OCI-LY1 (cell line): ENCODE results near the gene DLD.

ENCODE experiments used
- EZH2 ChIP-seq: fragments of 200-600 bp; sonication (generic), shearing (Covaris generic); IDR thresholded peaks from 2 replicates; pipeline ENCODE4 v1.8.0; 2017; ENCODE audit warnings: borderline replicate concordance, mixed run types, mild to moderate bottlenecking, antibody characterized with exemption, low read length, moderate library complexity, mixed read lengths
- TF ChIP-seq, protein P1 (sequence below): fragments of 200-600 bp; sonication (generic), shearing (Covaris generic); IDR thresholded peaks from 2 replicates; pipeline ENCODE4 v1.5.1; 2017; ENCODE audit warnings: mild to moderate bottlenecking, antibody characterized with exemption, low read length, moderate library complexity, mixed read lengths

DNA sequence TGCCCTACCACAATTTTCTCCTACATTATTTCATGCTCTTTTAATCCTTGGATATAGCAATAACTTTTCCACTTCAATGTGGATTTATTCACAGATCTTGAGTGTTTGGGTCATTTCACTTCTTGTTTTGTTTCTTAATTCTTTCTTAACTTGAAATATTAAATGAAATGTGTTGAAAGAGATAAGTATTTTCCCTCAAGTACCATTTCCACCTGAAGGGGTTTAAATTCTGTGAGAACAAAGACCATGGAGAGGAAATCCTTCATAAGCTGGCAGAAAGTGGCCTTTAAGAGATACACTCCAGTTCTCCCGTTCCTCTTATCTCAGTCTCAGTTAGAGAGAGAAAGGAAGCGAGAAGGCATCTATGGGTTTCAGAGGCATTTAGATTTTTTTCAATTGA lies 14.1 kb upstream of the DLD start:
- TF ChIP-seq, protein P1, sequence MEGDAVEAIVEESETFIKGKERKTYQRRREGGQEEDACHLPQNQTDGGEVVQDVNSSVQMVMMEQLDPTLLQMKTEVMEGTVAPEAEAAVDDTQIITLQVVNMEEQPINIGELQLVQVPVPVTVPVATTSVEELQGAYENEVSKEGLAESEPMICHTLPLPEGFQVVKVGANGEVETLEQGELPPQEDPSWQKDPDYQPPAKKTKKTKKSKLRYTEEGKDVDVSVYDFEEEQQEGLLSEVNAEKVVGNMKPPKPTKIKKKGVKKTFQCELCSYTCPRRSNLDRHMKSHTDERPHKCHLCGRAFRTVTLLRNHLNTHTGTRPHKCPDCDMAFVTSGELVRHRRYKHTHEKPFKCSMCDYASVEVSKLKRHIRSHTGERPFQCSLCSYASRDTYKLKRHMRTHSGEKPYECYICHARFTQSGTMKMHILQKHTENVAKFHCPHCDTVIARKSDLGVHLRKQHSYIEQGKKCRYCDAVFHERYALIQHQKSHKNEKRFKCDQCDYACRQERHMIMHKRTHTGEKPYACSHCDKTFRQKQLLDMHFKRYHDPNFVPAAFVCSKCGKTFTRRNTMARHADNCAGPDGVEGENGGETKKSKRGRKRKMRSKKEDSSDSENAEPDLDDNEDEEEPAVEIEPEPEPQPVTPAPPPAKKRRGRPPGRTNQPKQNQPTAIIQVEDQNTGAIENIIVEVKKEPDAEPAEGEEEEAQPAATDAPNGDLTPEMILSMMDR: no peak
- no peak for TF ChIP-seq EZH2
